Breast epithelium (tissue), 3 donors: Measurements from ENCODE around the gene ICOS.

ENCODE experiments used
- CTCF ChIP-seq, 3 donors: fragments of 450-650 bp; IDR thresholded peaks; one replicate each; pipeline ENCODE4 v1.5.1; 2016 to 2017; ENCODE audit warnings: antibody characterized with exemption in 3 of 3, mild to moderate bottlenecking in 3 of 3, moderate library complexity in 3 of 3
- POLR2A ChIP-seq: fragments of 450-650 bp; IDR thresholded peaks from one replicate; pipeline ENCODE4 v1.6.1; 2016; ENCODE audit warnings: antibody characterized with exemption, mild to moderate bottlenecking, moderate library complexity
- POLR2AphosphoS5 ChIP-seq, 3 donors: sonication (generic); formaldehyde crosslinking; IDR thresholded peaks; one replicate each; pipeline ENCODE4 v1.6.1; 2017; ENCODE audit warnings: antibody characterized with exemption in 3 of 3

DNA sequence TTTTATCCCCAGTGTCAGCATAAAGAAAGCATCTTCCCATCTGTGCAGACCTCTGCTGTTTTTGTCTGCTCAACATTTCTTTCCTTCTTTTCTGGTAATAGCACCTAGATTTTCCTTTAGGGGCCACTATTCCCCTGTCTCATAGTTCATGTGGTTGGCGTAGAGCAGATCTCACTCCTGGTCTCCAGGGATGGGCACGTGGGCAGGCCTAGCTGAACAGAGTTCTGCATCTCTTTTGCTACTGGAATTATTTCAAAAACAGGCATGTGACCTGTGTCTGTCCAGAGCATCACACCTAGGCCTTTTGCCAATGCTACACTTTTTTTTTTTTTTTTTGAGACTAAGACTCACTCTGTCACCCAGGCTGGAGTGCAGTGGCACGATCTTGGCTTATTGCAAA lies 17.7 kb upstream of the ICOS start:
- TF ChIP-seq POLR2A (no peak), POLR2AphosphoS5 (IDR thresholded peaks at IDR 0.05) (no peak), CTCF (IDR thresholded peaks at IDR 0.05) (no peak)
